Measurements from ENCODE around the gene LRP4.

DNA sequence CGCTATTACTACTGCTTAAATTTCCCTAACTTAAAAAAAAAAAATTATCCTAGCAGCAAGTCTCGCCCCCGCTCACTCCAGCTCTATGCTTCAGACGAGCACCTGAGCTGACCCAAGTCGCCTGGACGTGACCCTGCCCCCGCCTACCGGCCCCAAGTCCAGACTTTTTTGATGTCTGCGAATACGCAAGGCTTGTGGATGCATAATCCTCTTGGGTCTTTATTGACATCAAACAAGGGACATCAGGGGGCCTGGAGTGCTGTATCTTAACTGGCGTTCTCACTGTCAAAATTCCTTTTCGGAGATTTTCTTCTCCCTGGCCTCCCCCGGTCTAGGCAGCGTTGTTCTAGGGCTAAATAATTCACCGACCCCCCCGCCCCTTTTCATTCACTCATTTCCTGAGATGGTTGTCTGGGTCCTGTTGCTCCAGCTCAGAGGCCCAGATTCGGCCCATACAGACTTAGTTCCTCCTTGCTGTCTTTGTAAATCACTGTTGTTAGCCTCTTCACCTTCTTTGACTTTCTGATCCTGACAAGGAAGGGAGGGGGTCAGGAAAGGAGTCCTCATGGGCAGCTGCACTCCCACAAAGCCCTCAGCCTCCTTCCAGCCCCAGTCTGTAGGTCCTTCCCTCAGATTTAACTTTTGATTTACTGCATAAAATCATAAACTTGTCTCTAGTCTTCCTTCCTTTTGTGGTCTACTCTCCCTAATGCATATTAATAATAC is 601 bp upstream of the LRP4 start:
- TF ChIP-seq ZNF521 (tag by site-specific recombination; IDR thresholded peaks at IDR 0.05) (no peak), ZNF610 (tag by site-specific recombination; IDR thresholded peaks at IDR 0.05; ENCODE audit: borderline replicate concordance) (no peak), ZNF548 (tag by site-specific recombination; IDR thresholded peaks at IDR 0.05) (no peak), ZBTB8A (tag by site-specific recombination; IDR thresholded peaks at IDR 0.05) (no peak), ZNF214 (tag by site-specific recombination; IDR thresholded peaks at IDR 0.05; ENCODE audit: borderline replicate concordance) (no peak), ZNF274 (IDR thresholded peaks at IDR 0.05; ENCODE audit: low read length) (no peak), ZNF274 (tag by site-specific recombination; IDR thresholded peaks at IDR 0.05; ENCODE audit: borderline replicate concordance) (no peak), ZNF596 (tag by site-specific recombination; IDR thresholded peaks at IDR 0.05) (no peak), ZSCAN23 (tag by site-specific recombination; IDR thresholded peaks at IDR 0.05) (no peak), ZNF549 (tag by site-specific recombination; IDR thresholded peaks at IDR 0.05) (no peak), ZNF513 (tag by site-specific recombination; IDR thresholded peaks at IDR 0.05) (no peak), ZBTB21 (tag by site-specific recombination; IDR thresholded peaks at IDR 0.05) (no peak), ZNF433 (tag by site-specific recombination; IDR thresholded peaks at IDR 0.05; ENCODE audit: low read depth) (no peak), ZNF580 (tag by site-specific recombination; IDR thresholded peaks at IDR 0.05) (no peak)
- TF ChIP-seq, protein P1, sequence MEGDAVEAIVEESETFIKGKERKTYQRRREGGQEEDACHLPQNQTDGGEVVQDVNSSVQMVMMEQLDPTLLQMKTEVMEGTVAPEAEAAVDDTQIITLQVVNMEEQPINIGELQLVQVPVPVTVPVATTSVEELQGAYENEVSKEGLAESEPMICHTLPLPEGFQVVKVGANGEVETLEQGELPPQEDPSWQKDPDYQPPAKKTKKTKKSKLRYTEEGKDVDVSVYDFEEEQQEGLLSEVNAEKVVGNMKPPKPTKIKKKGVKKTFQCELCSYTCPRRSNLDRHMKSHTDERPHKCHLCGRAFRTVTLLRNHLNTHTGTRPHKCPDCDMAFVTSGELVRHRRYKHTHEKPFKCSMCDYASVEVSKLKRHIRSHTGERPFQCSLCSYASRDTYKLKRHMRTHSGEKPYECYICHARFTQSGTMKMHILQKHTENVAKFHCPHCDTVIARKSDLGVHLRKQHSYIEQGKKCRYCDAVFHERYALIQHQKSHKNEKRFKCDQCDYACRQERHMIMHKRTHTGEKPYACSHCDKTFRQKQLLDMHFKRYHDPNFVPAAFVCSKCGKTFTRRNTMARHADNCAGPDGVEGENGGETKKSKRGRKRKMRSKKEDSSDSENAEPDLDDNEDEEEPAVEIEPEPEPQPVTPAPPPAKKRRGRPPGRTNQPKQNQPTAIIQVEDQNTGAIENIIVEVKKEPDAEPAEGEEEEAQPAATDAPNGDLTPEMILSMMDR (tag by site-specific recombination; IDR thresholded peaks at IDR 0.05), result no peak

Data from HEK293 (cell line).